Muscle of back (tissue), 13 donors: Measurements from ENCODE around the gene ST6GALNAC2. TPM values are rescaled to one million over a fixed set of nuclear protein-coding genes. Genes with fewer than 3 reads are reported as not detected.
A peak's percentile ranks its signal among the peaks of the same experiment; 100 is the strongest.
"Not testable (repeated sequence)": the region's sequence is repeated elsewhere in the genome, so short reads cannot be mapped to it uniquely, and the experiment has no call there.

Experiments
- DNase-seq, 3 donors: peaks; one replicate each; pipeline versions ENCODE4 v3.0.0 to v3.0.0-alpha.2; 2013
- long read RNA-seq, 9 donors: transcript quantifications; one replicate each; lab custom pipeline, GENCODE V29; 2026
- polyA plus RNA-seq, 10 donors: library from polyadenylated mRNA; unstranded; fragments of 120-200 nt; gene quantifications; one replicate each; pipeline ENCODE4 v1.2.1, GENCODE V29; 2013; ENCODE audit not compliant: insufficient read length in 10 of 10

Gene ST6GALNAC2
- 1 to 10 TPM; 1.3 to 7.4 (median 2.2) TPM for polyA plus RNA-seq
- long read RNA-seq, donor 1, partial matches to known transcripts, result 0 of 1 reads
- long read RNA-seq, donor 1, other reads (novel, unspliced or antisense), result 0 of 1 reads
- long read RNA-seq, donor 2, result 0 reads
- long read RNA-seq, donor 3, result 0 reads
- long read RNA-seq, donor 4, result 0 reads
- long read RNA-seq, donor 5, result 0 reads
- long read RNA-seq, donor 6, result 0 reads
- long read RNA-seq, donor 7, result 0 reads
- long read RNA-seq, donor 8, partial matches to known transcripts, result 0 of 1 reads
- long read RNA-seq, donor 8, other reads (novel, unspliced or antisense), result 0 of 1 reads
- long read RNA-seq, donor 9, result 0 reads

- peak in 1 of 3 donors; percentile 60 for DNase-seq
These were observed at the start of gene ST6GALNAC2 for GRCh38 chr17:76585649-76586593. Gene ST6GALNAC2 (minus strand): TSS chr17:76585860. CDS start chr17:76585808, 52 bp downstream.

DNA sequence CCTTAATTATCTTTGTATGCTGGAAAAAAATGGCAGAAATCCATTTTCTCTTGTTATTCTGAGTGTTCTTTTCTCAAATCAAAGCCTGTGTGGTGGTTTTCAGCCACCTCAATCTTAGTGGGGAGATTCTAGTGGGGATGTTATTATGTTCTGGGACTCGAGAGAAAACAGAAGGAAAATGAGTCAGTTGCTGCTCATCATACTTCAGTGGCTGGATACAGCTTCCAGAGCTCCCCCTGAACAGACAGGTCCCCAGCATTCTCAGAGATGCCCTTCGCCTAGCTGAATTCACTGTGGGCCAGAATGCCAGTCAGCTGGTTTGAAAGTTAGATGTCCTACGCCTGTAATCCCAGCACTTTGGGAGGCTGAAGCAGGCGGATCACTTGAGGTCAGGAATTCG is 49.4 kb upstream of the ST6GALNAC2 start:
- DNase-seq, result no peak

DNA sequence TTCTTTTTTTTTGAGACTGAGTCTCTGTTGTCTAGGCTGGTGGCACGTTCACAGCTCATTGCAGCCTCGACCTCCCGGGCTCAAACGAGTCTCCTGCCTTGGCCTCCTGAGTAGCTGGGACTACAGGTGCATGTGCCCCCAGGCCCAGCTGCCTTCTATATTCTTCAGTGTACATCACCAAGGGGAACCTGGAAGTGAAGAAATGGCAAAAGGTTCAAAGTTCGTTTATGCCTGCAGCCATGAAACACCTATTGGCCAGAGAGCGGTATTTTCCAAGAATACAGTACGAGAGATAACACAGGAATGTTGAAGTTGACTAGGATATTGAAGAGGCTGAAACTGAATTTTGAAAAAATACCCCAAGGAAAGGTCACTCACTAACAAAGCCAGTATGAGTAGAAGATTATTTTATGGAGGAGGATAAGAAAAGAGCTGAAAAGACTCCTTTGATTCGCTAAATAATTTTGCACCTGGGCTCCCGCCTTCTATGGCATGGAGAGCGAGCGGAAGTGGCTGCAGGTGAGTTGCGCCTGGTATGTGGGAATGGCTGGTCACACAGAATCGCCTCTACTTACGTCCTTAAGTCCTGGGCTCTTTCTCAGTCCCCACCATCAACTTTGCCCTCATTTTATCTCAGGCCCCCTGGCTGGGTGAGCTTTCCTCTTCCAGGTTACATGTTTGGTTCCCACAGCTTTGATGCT is 48.1 kb upstream of the ST6GALNAC2 start:
- no peak for DNase-seq

DNA sequence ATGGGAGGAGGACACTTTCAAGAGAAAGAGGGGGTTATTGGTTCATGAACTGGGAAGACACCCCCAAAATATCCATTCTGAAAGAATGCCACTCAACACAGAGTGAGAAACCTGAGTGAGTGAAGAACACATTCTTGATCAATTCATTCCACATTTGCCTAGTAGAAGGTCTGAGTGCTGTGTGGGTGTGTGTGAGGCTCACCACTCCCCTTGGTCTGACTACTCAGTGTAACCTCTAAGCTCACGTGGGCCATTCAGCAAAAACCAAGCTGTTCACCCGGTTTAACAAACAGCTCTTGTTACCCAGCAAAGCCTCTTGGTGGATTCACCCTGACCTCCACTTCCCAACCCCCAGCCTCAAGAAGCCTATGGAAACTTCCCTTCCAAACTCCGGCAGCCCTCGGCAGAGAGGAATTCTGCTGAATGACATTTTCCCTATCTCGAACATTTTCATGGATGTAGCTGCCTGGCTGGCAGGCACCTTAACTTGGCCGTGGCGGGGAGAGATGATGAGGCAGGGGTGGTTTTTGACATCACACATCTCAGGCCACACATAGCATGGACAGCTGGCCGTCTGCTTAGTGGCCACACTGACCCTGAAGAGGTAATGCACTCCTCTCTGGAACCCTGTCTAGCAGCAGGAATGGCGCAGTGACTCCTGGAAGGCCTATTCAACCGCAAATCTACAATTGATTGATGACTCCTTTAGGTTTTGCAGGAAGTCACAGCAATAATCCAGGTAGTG is 46.3 kb upstream of the ST6GALNAC2 start:
- no peak for DNase-seq

DNA sequence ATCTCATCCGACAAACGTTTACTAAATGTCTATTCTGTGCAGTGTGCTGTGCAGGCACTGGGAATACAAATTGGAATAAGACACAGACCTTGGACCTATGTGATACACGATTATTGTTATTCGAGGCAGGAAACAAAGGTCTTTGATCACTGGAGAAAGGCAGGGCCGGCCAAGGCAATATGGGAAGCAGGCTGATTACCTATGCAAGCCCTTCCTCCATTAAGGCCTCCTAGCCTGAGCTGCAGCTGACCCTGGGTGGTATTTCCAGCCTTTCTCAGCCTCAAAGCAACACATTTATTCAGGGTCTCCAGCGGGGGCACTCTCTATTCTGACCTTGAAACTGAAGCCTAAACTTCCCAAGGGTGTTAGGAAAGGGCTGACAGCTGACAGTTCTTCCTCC is 44.5 kb upstream of the ST6GALNAC2 start:
- no peak for DNase-seq

DNA sequence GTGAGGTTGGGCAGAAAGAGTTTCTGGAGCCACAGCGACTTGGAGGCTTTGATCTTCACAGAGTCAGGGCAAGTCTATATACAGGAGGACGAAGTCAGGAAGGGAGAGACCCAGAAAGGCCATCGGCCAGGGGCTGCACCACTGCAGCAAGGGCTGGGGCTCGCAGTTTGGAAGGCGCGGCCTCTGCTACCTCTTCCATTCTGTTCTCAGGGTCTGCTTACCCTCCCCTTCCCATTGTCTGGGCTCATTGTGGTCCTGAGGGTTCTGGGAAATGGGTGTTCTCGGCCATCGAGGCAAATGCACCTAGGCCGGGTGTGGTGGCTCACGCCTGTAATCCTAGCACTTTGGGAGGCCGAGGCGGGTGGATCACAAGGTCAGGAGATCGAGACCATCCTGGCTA is 41.9 kb upstream of the ST6GALNAC2 start:
- no peak for DNase-seq

- DNase-seq, result no peak
These were observed 40.8 kb upstream of the ST6GALNAC2 start for GRCh38 chr17:76626442-76626841.

DNA sequence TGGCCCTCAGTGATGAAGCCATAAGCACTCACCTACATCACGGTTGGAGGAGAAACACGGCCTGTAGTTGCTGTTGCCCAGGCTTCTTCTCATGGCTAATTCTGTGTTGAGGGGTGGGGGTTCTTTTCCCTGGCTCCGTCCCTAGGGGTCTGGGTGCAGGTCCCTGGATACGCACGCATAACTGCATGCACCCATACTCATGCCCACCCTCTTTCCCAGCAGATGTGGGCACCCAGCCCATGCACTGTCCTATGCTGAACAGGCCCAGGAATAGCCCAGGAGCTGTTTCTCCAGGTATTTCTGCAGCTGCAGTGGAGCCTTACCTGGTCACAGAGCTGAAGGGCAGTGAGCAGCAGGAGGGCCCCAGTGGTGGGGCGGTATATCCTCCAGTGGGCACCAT is 39.8 kb upstream of the ST6GALNAC2 start:
- DNase-seq, result no peak

GRCh38 chr17:76623271-76624146 is 37.8 kb upstream of the ST6GALNAC2 start:
- peak; percentile 49 to 86 (median 79) for DNase-seq

- DNase-seq, result no peak
These were observed 32.2 kb upstream of the ST6GALNAC2 start for GRCh38 chr17:76617838-76618237.

DNA sequence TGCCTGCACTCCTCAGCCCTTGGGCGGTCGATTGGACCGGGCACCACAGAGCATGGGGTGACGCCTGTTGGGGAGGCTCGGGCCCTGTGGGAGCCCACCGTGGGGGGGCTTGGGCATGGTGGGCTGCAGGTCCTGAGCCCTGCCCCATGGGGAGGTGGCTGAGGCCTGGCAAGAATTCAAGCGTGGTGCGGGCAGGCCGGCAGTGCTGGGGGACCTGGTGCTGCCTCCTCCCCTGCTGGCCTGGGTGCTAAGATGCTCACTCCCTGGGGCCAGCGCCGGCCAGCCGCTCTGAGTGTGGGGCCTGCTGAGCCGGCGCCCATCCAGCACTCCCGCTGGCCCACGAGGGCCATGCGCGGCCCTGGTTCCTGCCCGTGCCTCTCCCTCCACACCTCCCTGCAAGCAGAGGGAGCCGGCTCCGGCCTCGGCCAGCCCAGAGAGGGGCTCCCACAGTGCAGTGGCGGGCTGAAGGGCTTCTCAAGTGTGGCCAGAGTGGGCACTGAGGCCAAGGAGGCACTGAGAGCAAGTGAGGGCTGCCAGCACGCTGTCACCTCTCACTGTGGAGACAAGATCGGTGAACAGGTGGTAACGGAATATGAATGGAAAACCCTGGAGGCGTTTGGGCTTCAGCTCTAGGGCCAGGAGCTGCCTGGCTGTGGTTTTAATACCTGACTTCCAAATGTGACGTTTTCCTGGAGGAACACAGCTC is 29.4 kb upstream of the ST6GALNAC2 start:
- no peak for DNase-seq

- not testable (repeated sequence) for DNase-seq
These were observed 28.6 kb upstream of the ST6GALNAC2 start for GRCh38 chr17:76614064-76614759.

DNA sequence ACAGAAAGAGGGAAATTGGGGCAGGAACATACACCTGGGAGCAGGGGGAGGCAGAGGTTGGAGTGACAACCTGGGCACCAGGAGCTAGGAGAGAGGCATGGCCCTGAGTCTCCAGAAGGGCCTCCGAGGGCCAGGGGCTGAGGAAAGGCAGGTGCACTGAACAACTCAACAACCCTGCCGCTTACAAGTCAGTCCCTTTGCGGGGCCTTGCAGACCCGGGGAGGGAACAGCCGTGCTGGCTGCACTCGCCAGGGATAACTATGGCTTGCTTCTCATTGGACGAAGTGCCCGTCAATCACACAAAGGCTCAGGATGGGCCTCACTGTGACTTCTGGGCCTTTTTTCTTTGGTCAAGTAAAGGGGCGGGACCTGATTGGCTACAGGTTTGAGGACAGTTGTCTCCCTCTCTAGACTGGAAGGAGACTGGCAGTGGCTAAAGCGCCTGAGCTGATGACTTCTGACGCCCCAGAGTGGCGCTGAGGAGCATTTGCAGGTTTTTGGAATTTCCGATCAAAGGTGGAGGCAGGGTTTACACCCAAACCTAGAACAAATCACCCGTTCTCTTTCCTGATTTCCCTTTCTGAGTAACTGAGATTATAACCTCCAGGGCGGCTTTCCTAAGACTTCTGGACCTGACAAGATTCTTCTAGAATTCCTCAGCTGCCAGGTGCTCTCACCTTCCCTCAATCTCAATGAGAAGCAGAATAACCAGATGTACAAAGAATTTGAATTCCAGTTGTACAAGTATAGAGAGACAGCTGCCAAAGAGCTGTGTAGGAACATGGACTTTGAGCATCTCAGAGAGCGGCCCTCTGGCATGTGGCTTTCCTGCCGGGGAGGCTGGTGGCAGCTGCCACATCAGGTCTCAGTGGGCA is 27.6 kb upstream of the ST6GALNAC2 start:
- no peak for DNase-seq

DNA sequence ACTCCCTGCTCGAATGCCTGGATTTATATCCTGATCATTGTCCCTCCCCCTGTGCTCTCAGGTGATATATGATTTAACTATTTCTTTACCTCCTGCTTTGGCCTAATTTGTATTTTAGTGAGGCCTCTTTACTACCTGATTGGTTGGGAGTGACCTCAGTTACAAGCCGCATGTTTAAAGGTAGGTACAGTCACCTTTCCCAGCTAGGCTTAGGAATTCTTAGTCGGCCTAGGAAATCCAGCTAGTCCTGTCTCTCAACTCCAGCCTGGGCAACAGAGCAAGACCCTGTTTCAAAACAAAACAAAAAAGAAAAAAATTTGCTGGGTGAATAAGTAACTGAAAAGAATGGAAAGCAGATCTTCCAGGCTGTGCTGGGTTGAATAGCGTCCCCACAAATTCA is 26.8 kb upstream of the ST6GALNAC2 start:
- DNase-seq, result no peak

- DNase-seq, result no peak
These were observed 26.1 kb upstream of the ST6GALNAC2 start for GRCh38 chr17:76611758-76612157.

DNA sequence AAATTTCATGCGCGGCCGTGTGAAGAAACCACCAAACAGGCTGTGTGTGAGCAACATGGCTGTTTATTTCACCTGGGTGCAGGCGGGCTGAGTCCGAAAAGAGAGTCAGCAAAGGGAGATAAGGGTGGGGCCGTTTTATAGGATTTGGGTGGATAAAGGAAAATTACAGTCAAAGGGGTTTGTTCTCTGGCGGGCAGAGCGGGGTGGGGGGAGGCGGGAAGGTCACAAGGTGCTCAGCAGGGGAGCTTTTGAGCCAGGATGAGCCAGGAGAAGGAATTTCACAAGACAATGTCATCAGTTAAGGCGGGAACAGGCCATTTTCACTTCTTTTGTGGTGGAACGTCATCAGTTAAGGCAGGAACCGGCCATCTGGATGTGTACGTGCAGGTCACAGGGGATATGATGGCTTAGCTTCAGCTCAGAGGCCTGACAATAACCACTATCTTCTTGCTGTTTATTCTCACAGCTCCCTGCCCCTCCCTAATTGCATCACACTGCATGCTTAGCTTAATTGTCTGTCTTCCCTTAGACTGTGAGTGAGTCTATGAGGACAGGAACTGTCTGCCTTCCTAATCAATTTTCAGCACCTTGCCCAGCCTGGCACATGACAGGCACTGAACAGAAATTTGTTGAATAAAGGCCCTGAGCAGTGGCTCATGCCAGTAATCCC is 25.6 kb upstream of the ST6GALNAC2 start:
- not testable (repeated sequence) for DNase-seq

- DNase-seq, result not testable (repeated sequence)
These were observed 21.0 kb upstream of the ST6GALNAC2 start for GRCh38 chr17:76606685-76607084.
